ENCODE data around the gene PDGFRA.

The PDGFRA gene

GRCh38 chr4:54192811-54193210 is 36.3 kb upstream of the PDGFRA start:
- no peak for TF ChIP-seq CTCF (IDR thresholded peaks at IDR 0.05; ENCODE audit: low read depth, low read length, missing control alignments)
- no peak overlapping the region for H3K4me3 ChIP-seq (ENCODE audit: low read depth, low read length)
- DNase-seq (ENCODE audit: low read depth) = no peak

- no peak for DNase-seq (ENCODE audit: low read depth)
- TF ChIP-seq CTCF (IDR thresholded peaks at IDR 0.05; ENCODE audit: low read depth, low read length, missing control alignments) = no peak
- no peak overlapping the region for H3K4me3 ChIP-seq (ENCODE audit: low read depth, low read length)
These were observed 31.2 kb upstream of the PDGFRA start for GRCh38 chr4:54197926-54198325.

GRCh38 chr4:54199919-54200318 is 29.2 kb upstream of the PDGFRA start:
- H3K4me3 ChIP-seq (ENCODE audit: low read depth, low read length) = no peak overlapping the region
- no peak for DNase-seq (ENCODE audit: low read depth)
- TF ChIP-seq CTCF (IDR thresholded peaks at IDR 0.05; ENCODE audit: low read depth, low read length, missing control alignments) = no peak

- TF ChIP-seq CTCF (IDR thresholded peaks at IDR 0.05; ENCODE audit: low read depth, low read length, missing control alignments) = no peak
- DNase-seq (ENCODE audit: low read depth) = no peak
- no peak overlapping the region for H3K4me3 ChIP-seq (ENCODE audit: low read depth, low read length)
These were observed 19.5 kb upstream of the PDGFRA start for GRCh38 chr4:54209617-54210016.

- DNase-seq (ENCODE audit: low read depth) = no peak
- no peak overlapping the region for H3K4me3 ChIP-seq (ENCODE audit: low read depth, low read length)
- TF ChIP-seq CTCF (IDR thresholded peaks at IDR 0.05; ENCODE audit: low read depth, low read length, missing control alignments) = no peak
These were observed 16.1 kb upstream of the PDGFRA start for GRCh38 chr4:54213001-54213400.

GRCh38 chr4:54213761-54214160 is 15.3 kb upstream of the PDGFRA start:
- TF ChIP-seq CTCF (IDR thresholded peaks at IDR 0.05; ENCODE audit: low read depth, low read length, missing control alignments) = no peak
- H3K4me3 ChIP-seq (ENCODE audit: low read depth, low read length) = no peak overlapping the region
- DNase-seq (ENCODE audit: low read depth) = no peak

GRCh38 chr4:54215379-54216077 is 13.6 kb upstream of the PDGFRA start:
- DNase-seq (ENCODE audit: low read depth) = no peak
- TF ChIP-seq CTCF (IDR thresholded peaks at IDR 0.05; ENCODE audit: low read depth, low read length, missing control alignments) = no peak
- H3K4me3 ChIP-seq (ENCODE audit: low read depth, low read length) = no peak overlapping the region

Measured in GM12864 (cell line).